ENCODE measurements around the gene CCS. TPM values are rescaled to one million over a fixed set of nuclear protein-coding genes. Genes with fewer than 3 reads are reported as not detected.

CCS gene
- total RNA-seq, 3 donors from 2014 or later (not counting 1 experiment from before 2014, with no cell fraction given), result 27.1 to 35.6 (median 32.4) TPM

Other genes starting within 250 kb of the CCS start
- 10 to 100 TPM; 48.1 to 55.6 (median 48.2) TPM for gene BRMS1, start 248.1 kb upstream of the CCS start, total RNA-seq
- gene B4GAT1, start 245.6 kb upstream of the CCS start, total RNA-seq, result 1 to 10 TPM; 2.0 to 4.2 (median 2.5) TPM
- 1 to 10 TPM; 1.5 to 1.8 (median 1.6) TPM for gene SLC29A2, start 221.4 kb upstream of the CCS start, total RNA-seq
- gene NPAS4, start 172.2 kb upstream of the CCS start, total RNA-seq, result not detected
- gene MRPL11, start 154.3 kb upstream of the CCS start, total RNA-seq, result 10 to 100 TPM; 20.7 to 24.2 (median 23.9) TPM
- gene PELI3, start 126.3 kb upstream of the CCS start, total RNA-seq, result 1 to 10 TPM; 5.3 to 6.3 (median 5.6) TPM
- gene DPP3, start 112.8 kb upstream of the CCS start, total RNA-seq, result 10 to 100 TPM; 37.4 to 42.9 (median 38.6) TPM
- 10 to 100 TPM; 12.5 to 22.5 (median 18.1) TPM for gene BBS1, start 82.5 kb upstream of the CCS start, total RNA-seq
- 10 to 100 TPM; 18.5 to 34.9 (median 28.9) TPM for gene ZDHHC24, start 47.1 kb upstream of the CCS start, total RNA-seq
- under 1 TPM; 0.33 to 1.00 (median 0.50) TPM for gene ACTN3, start 46.3 kb upstream of the CCS start, total RNA-seq
- gene CTSF, start 24.6 kb upstream of the CCS start, total RNA-seq, result 10 to 100 TPM; 17.1 to 27.0 (median 24.8) TPM
- gene CCDC87, start 122 bp upstream of the CCS start, total RNA-seq, result under 1 TPM; 0.40 to 0.68 (median 0.49) TPM
- gene RBM14, start 23.4 kb downstream of the CCS start, total RNA-seq, result 100 to 1,000 TPM; 289 to 325 (median 307) TPM
- gene RBM4, start 45.5 kb downstream of the CCS start, total RNA-seq, result 100 to 1,000 TPM; 219 to 241 (median 224) TPM
- 10 to 100 TPM; 11.1 to 23.0 (median 12.4) TPM for gene RBM4B, start 84.7 kb downstream of the CCS start, total RNA-seq
- gene SPTBN2, start 136.0 kb downstream of the CCS start, total RNA-seq, result 1 to 10 TPM in 1 of 3 donors, not detected in 2; 1.1 TPM